ENCODE data around the gene SMG6. TPM values are rescaled to one million over a fixed set of nuclear protein-coding genes. Genes with fewer than 3 reads are reported as not detected.
A peak's percentile ranks its signal among the peaks of the same experiment; 100 is the strongest.

The SMG6 gene
- total and polyA plus RNA-seq, 4 experiments from 2014 or later: 3.8 to 58.5 (median 30.6) TPM

GRCh38 chr17:2230877-2231276 is 72.7 kb downstream of the SMG6 start:
- Histone ChIP-seq H3K27ac (ENCODE audit: low read depth, low read length) (no peak overlapping the region), H3K36me3 (ENCODE audit: insufficient read depth, low read length) (peaks cover 5% of the 10 kb centered on the region), H3K4me3 (ENCODE audit: low read length in 2 of 2) (no peak overlapping the region), H3K27me3 (ENCODE audit: insufficient read depth, low read length) (no peaks in the 10 kb centered on the region), H3K4me1 (ENCODE audit: insufficient read depth, low read length) (no peaks in the 10 kb centered on the region), H3K9me3 (ENCODE audit: control insufficient read depth in 1 of 2, low read length in 2 of 2) (no peaks in the 10 kb centered on the region)
- CTCF ChIA-PET (ENCODE audit: partially characterized antibody): interaction anchor here (0.8 to 1.1 kb wide), 3 partner anchors 12 to 142 kb away, joined by 3 to 4 read pairs (median 3); no protein-coding TSS in a partner anchor
- Mint-ChIP-seq H3K4me1 (peaks cover 8 to 20% (median 12%) of the 10 kb centered on the region in 4 donors), H3K27ac (peak overlapping the region in 3 of 7 donors; percentile 13 to 66 (median 39)), H3K27me3 (no peaks in the 10 kb centered on the region), H3K36me3 (peaks cover 29 to 56% of the 10 kb centered on the region in 2 donors), H3K9me3 (no peaks in the 10 kb centered on the region), H3K4me3 (no peak overlapping the region)
- intact Hi-C loops (cut with micrococcal nuclease): loop anchor here (1.0 kb wide), 1 partner anchor 45 kb away; no protein-coding TSS in a partner anchor
- POLR2A ChIA-PET (ENCODE audit: partially characterized antibody): no interaction called here
- no peak for DNase-seq

DNA sequence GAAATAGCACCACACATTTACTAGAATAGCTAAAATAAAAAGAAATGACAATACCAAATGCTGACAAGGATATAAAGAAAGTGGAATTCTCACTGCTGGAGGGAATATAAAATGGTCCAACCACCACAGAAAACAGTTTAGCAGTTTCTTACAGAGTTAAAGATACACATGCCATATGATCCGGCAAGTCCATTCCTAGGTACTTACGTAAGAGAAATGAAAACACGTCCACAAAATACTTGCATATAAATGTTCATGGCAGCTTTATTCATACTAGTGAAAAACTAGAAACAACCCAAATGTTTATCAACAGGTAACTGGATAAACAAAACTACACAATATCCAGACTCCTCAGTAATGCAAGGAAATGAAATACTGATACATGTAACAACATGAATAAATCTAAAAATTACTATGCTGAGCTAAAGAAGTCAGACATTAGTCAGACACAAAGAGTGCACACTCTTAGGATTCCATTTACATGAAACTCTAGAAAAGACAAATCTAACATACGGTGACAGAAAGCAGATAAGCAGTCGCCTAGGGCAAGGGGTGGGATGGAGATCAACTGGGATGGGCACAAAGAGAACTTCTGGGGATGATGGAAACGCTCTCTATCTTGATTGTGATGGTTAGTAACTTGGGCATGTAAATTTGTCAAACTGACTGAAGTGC is 76.4 kb downstream of the SMG6 start:
- intact Hi-C loops (cut with micrococcal nuclease): no loop called here
- Mint-ChIP-seq H3K36me3 (peaks cover 13 to 40% of the 10 kb centered on the region in 2 donors), H3K27ac (no peak overlapping the region), H3K4me3 (no peak overlapping the region), H3K9me3 (peaks cover 0 to 2% (median 0%) of the 10 kb centered on the region in 8 donors), H3K4me1 (peaks cover 27 to 42% (median 37%) of the 10 kb centered on the region in 4 donors), H3K27me3 (no peaks in the 10 kb centered on the region)
- Histone ChIP-seq H3K9me3 (ENCODE audit: control insufficient read depth in 1 of 2, low read length in 2 of 2) (no peaks in the 10 kb centered on the region), H3K27ac (ENCODE audit: low read depth, low read length) (no peak overlapping the region), H3K36me3 (ENCODE audit: insufficient read depth, low read length) (no peaks in the 10 kb centered on the region), H3K4me1 (ENCODE audit: insufficient read depth, low read length) (peaks cover 20% of the 10 kb centered on the region), H3K27me3 (ENCODE audit: insufficient read depth, low read length) (no peaks in the 10 kb centered on the region), H3K4me3 (ENCODE audit: low read length in 2 of 2) (no peak overlapping the region)
- POLR2A ChIA-PET (ENCODE audit: partially characterized antibody): interaction anchor here (1.6 kb wide), 1 partner anchor 11 kb away, joined by 5 read pairs; no protein-coding TSS in a partner anchor
- DNase-seq: no peak
- CTCF ChIA-PET (ENCODE audit: partially characterized antibody): no interaction called here

- peak overlapping the region; percentile 56 for H3K27ac ChIP-seq (ENCODE audit: low read depth, low read length)
- peaks cover 26 to 39% (median 31%) of the 10 kb centered on the region in 4 donors for H3K4me1 Mint-ChIP-seq
- no peak for DNase-seq
- H3K4me1 ChIP-seq (ENCODE audit: insufficient read depth, low read length): peaks cover 20% of the 10 kb centered on the region
- CTCF ChIA-PET (ENCODE audit: partially characterized antibody): interaction anchor here (1.3 to 3.0 kb wide), 3 partner anchors 13 to 169 kb away, joined by 3 to 13 read pairs (median 13); partner anchors contain the start of gene HIC1
- no peaks in the 10 kb centered on the region for H3K9me3 ChIP-seq (ENCODE audit: control insufficient read depth in 1 of 2, low read length in 2 of 2)
- intact Hi-C loops (cut with micrococcal nuclease): no loop called here
- H3K27me3 Mint-ChIP-seq: no peaks in the 10 kb centered on the region
- H3K36me3 ChIP-seq (ENCODE audit: insufficient read depth, low read length): no peaks in the 10 kb centered on the region
- no peak overlapping the region for H3K4me3 ChIP-seq (ENCODE audit: low read length in 2 of 2)
- peaks cover 1 to 24% of the 10 kb centered on the region in 2 donors for H3K36me3 Mint-ChIP-seq
- no peaks in the 10 kb centered on the region for H3K27me3 ChIP-seq (ENCODE audit: insufficient read depth, low read length)
- peaks cover 0 to 2% (median 0%) of the 10 kb centered on the region in 8 donors for H3K9me3 Mint-ChIP-seq
- H3K4me3 Mint-ChIP-seq: peak overlapping the region in 4 of 8 donors; percentile 14 to 69 (median 64)
- peak overlapping the region; percentile 79 to 95 (median 90) for H3K27ac Mint-ChIP-seq
- POLR2A ChIA-PET (ENCODE audit: partially characterized antibody): interaction anchor here (0.8 to 1.6 kb wide), 8 partner anchors 8 to 167 kb away, joined by 3 to 10 read pairs (median 4); no protein-coding TSS in a partner anchor
Measured at GRCh38 chr17:2223617-2223927, 80.0 kb downstream of the SMG6 start.

GRCh38 chr17:2222901-2223616 is 80.5 kb downstream of the SMG6 start:
- Histone ChIP-seq H3K4me1 (ENCODE audit: insufficient read depth, low read length) (peaks cover 20% of the 10 kb centered on the region), H3K36me3 (ENCODE audit: insufficient read depth, low read length) (no peaks in the 10 kb centered on the region), H3K27me3 (ENCODE audit: insufficient read depth, low read length) (no peaks in the 10 kb centered on the region), H3K27ac (ENCODE audit: low read depth, low read length) (peak overlapping the region; percentile 56), H3K4me3 (ENCODE audit: low read length in 2 of 2) (no peak overlapping the region), H3K9me3 (ENCODE audit: control insufficient read depth in 1 of 2, low read length in 2 of 2) (no peaks in the 10 kb centered on the region)
- ChIA-PET POLR2A (ENCODE audit: partially characterized antibody) (interaction anchor here (0.8 to 1.6 kb wide), 8 partner anchors 8 to 167 kb away, joined by 3 to 10 read pairs (median 4); no protein-coding TSS in a partner anchor), CTCF (ENCODE audit: partially characterized antibody) (interaction anchor here (0.6 to 3.0 kb wide), 4 partner anchors 13 to 169 kb away, joined by 3 to 13 read pairs (median 8); partner anchors contain the start of gene HIC1)
- intact Hi-C loops (cut with micrococcal nuclease): no loop called here
- H3K27ac Mint-ChIP-seq: peak overlapping the region; percentile 79 to 95 (median 90)
- H3K36me3 Mint-ChIP-seq: peaks cover 3 to 25% of the 10 kb centered on the region in 2 donors
- H3K4me3 Mint-ChIP-seq: peak overlapping the region; percentile 18 to 71 (median 62)
- peak; percentile 67 to 89 (median 67) for DNase-seq
- H3K27me3 Mint-ChIP-seq: no peaks in the 10 kb centered on the region
- peaks cover 0 to 2% (median 0%) of the 10 kb centered on the region in 8 donors for H3K9me3 Mint-ChIP-seq
- H3K4me1 Mint-ChIP-seq: peaks cover 28 to 42% (median 32%) of the 10 kb centered on the region in 4 donors

DNA sequence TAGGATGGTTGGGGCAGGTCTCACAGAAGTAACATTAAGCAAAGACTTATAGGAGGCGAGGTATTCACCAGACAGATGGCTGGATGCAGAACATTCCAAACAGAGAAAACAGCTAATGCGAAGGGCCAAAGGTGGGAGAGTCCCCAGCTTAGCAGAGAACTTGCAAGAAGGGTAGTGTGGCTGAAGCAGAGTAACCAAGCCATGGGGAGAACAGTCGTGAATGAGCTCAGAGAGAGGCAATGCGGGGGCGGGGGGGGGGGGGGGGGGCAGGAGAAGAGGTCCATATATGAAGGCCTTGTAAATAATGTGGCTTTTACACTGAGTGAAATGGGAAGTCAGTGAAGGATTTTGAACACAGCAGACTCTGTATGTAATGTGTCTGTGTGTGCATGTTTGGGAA is 81.3 kb downstream of the SMG6 start:
- Mint-ChIP-seq H3K27ac (peak overlapping the region in 6 of 7 donors; percentile 35 to 85 (median 72)), H3K9me3 (peaks cover 0 to 2% (median 0%) of the 10 kb centered on the region in 8 donors), H3K4me1 (peaks cover 28 to 45% (median 31%) of the 10 kb centered on the region in 4 donors), H3K4me3 (peak overlapping the region in 1 of 8 donors; percentile 20), H3K27me3 (no peaks in the 10 kb centered on the region), H3K36me3 (peaks cover 3 to 20% of the 10 kb centered on the region in 2 donors)
- DNase-seq: no peak
- intact Hi-C loops (cut with micrococcal nuclease): no loop called here
- POLR2A ChIA-PET (ENCODE audit: partially characterized antibody): interaction anchor here (0.9 to 1.6 kb wide), 5 partner anchors 9 to 41 kb away, joined by 3 to 6 read pairs (median 4); no protein-coding TSS in a partner anchor
- Histone ChIP-seq H3K4me3 (ENCODE audit: low read length in 2 of 2) (no peak overlapping the region), H3K9me3 (ENCODE audit: control insufficient read depth in 1 of 2, low read length in 2 of 2) (no peaks in the 10 kb centered on the region), H3K27me3 (ENCODE audit: insufficient read depth, low read length) (no peaks in the 10 kb centered on the region), H3K36me3 (ENCODE audit: insufficient read depth, low read length) (no peaks in the 10 kb centered on the region), H3K4me1 (ENCODE audit: insufficient read depth, low read length) (peaks cover 20% of the 10 kb centered on the region), H3K27ac (ENCODE audit: low read depth, low read length) (no peak overlapping the region)
- CTCF ChIA-PET (ENCODE audit: partially characterized antibody): interaction anchor here (0.6 to 3.0 kb wide), 5 partner anchors 9 to 168 kb away, joined by 3 to 13 read pairs (median 3); partner anchors contain the start of gene HIC1

DNA sequence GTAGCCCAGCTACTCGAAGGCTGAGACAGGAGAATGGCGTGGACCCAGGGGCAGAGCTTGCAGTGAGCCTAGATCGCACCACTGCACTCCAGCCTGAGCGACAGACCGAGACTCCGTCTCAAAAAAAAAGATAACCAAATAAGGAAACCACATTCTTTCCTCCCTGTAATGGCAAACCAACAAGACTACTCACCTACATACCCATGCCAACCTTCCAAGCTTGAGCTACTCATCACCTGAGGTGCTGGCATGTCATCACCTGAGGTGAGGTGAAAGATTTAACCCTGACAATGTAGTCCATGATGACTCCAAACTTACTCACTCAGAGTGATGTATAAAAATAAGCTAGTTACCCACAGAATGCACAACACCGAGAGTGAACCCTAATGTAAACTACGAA is 85.2 kb downstream of the SMG6 start:
- peak overlapping the region in 1 of 8 donors; percentile 55 for H3K4me3 Mint-ChIP-seq
- peak overlapping the region in 5 of 7 donors; percentile 42 to 87 (median 64) for H3K27ac Mint-ChIP-seq
- no peak overlapping the region for H3K4me3 ChIP-seq (ENCODE audit: low read length in 2 of 2)
- no peak overlapping the region for H3K27ac ChIP-seq (ENCODE audit: low read depth, low read length)
- H3K36me3 ChIP-seq (ENCODE audit: insufficient read depth, low read length): no peaks in the 10 kb centered on the region
- H3K4me1 Mint-ChIP-seq: peaks cover 43 to 67% (median 45%) of the 10 kb centered on the region in 4 donors
- CTCF ChIA-PET (ENCODE audit: partially characterized antibody): interaction anchor here (1.0 to 1.8 kb wide), 3 partner anchors 12 to 164 kb away, joined by 3 to 7 read pairs (median 3); no protein-coding TSS in a partner anchor
- H3K36me3 Mint-ChIP-seq: peaks cover 3 to 14% of the 10 kb centered on the region in 2 donors
- no peaks in the 10 kb centered on the region for H3K27me3 ChIP-seq (ENCODE audit: insufficient read depth, low read length)
- intact Hi-C loops (cut with micrococcal nuclease): loop anchor here (5.0 kb wide), 1 partner anchor 49 kb away; no protein-coding TSS in a partner anchor
- POLR2A ChIA-PET (ENCODE audit: partially characterized antibody): no interaction called here
- no peaks in the 10 kb centered on the region for H3K9me3 ChIP-seq (ENCODE audit: control insufficient read depth in 1 of 2, low read length in 2 of 2)
- H3K27me3 Mint-ChIP-seq: no peaks in the 10 kb centered on the region
- no peak for DNase-seq
- H3K4me1 ChIP-seq (ENCODE audit: insufficient read depth, low read length): peaks cover 46% of the 10 kb centered on the region
- no peaks in the 10 kb centered on the region for H3K9me3 Mint-ChIP-seq

Data from CD4-positive, alpha-beta memory T cell (primary cell).